ENCODE results near the gene ZMYND8.

DNA sequence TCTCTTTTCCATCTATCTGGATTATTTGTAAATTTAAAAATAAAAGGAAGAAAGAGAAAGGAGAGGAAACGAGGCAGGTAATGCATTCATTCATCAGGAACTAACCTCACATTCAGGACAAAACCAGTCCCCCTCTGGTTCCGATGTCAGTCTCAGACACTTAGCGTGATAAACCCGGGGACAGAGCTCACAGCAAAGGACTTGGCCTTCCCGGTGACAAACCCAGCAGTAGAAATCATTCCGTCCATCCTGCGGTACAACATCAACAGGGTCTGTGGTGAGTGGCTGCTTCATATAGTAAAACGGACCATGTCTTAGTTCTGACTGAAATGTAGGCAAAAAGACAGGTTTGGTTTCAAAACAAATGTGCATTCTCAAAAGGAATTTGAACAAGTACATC, 57.9 kb downstream of the ZMYND8 start:
- TF ChIP-seq SP1 (IDR thresholded peaks at IDR 0.05) (no peak), PKNOX1 (IDR thresholded peaks at IDR 0.05) (no peak), FOXM1 (IDR thresholded peaks at IDR 0.05; ENCODE audit: borderline replicate concordance) (no peak), FOXK2 (IDR thresholded peaks at IDR 0.05) (no peak), ARNT (IDR thresholded peaks at IDR 0.05) (no peak), FOXA1 (IDR thresholded peaks at IDR 0.05) (no peak), TARDBP (IDR thresholded peaks at IDR 0.05) (no peak), ELF4 (IDR thresholded peaks at IDR 0.05) (no peak), LEF1 (IDR thresholded peaks at IDR 0.05; ENCODE audit: borderline replicate concordance) (no peak), HDGF (IDR thresholded peaks at IDR 0.05; ENCODE audit: borderline replicate concordance) (no peak), BHLHE40 (IDR thresholded peaks at IDR 0.05; ENCODE audit: borderline replicate concordance) (no peak)
